ENCODE data around the gene DRD1. TPM values are rescaled to one million over a fixed set of nuclear protein-coding genes. Genes with fewer than 3 reads are reported as not detected.

DRD1 gene
- total and polyA plus RNA-seq, 2 experiments from 2014 or later = 0.11 to 0.14 TPM

DNA sequence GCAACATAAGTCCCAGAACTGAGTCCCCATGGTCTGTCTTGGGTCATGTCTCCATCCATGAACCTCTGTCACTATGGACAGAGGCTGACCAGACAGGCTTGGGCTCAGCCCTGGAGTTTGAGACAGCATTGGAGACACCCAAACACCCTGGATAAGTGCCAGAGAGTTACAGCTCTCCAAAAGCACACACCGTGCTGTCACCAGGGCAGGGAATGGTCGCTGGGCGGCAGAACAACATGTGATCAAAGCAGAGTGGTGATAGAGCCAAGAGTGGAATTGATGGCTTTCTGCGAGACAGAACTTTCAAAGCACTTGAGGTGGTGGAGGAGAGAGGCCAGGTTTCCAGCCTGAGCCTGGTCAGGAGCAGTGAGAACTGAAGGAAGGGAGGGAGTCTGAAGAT is 50.1 kb downstream of the DRD1 start:
- TF ChIP-seq CREB1 (CRISPR knock-in tag; IDR thresholded peaks at IDR 0.05; ENCODE audit: low read depth) (no peak), EZH2 (IDR thresholded peaks at IDR 0.05; ENCODE audit: low read depth, unreplicated experiment) (no peak), ZNF331 (CRISPR knock-in tag; IDR thresholded peaks at IDR 0.05; ENCODE audit: low read depth) (no peak), NANOG (IDR thresholded peaks at IDR 0.05; ENCODE audit: borderline replicate concordance) (no peak), STAT1 (IDR thresholded peaks at IDR 0.05; ENCODE audit: unreplicated experiment) (no peak), POLR2AphosphoS5 (IDR thresholded peaks at IDR 0.05; ENCODE audit: low read depth) (no peak)
- TF ChIP-seq, protein P1, sequence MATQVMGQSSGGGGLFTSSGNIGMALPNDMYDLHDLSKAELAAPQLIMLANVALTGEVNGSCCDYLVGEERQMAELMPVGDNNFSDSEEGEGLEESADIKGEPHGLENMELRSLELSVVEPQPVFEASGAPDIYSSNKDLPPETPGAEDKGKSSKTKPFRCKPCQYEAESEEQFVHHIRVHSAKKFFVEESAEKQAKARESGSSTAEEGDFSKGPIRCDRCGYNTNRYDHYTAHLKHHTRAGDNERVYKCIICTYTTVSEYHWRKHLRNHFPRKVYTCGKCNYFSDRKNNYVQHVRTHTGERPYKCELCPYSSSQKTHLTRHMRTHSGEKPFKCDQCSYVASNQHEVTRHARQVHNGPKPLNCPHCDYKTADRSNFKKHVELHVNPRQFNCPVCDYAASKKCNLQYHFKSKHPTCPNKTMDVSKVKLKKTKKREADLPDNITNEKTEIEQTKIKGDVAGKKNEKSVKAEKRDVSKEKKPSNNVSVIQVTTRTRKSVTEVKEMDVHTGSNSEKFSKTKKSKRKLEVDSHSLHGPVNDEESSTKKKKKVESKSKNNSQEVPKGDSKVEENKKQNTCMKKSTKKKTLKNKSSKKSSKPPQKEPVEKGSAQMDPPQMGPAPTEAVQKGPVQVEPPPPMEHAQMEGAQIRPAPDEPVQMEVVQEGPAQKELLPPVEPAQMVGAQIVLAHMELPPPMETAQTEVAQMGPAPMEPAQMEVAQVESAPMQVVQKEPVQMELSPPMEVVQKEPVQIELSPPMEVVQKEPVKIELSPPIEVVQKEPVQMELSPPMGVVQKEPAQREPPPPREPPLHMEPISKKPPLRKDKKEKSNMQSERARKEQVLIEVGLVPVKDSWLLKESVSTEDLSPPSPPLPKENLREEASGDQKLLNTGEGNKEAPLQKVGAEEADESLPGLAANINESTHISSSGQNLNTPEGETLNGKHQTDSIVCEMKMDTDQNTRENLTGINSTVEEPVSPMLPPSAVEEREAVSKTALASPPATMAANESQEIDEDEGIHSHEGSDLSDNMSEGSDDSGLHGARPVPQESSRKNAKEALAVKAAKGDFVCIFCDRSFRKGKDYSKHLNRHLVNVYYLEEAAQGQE (IDR thresholded peaks at IDR 0.05; ENCODE audit: unreplicated experiment) = no peak
- TF ChIP-seq, protein P2, sequence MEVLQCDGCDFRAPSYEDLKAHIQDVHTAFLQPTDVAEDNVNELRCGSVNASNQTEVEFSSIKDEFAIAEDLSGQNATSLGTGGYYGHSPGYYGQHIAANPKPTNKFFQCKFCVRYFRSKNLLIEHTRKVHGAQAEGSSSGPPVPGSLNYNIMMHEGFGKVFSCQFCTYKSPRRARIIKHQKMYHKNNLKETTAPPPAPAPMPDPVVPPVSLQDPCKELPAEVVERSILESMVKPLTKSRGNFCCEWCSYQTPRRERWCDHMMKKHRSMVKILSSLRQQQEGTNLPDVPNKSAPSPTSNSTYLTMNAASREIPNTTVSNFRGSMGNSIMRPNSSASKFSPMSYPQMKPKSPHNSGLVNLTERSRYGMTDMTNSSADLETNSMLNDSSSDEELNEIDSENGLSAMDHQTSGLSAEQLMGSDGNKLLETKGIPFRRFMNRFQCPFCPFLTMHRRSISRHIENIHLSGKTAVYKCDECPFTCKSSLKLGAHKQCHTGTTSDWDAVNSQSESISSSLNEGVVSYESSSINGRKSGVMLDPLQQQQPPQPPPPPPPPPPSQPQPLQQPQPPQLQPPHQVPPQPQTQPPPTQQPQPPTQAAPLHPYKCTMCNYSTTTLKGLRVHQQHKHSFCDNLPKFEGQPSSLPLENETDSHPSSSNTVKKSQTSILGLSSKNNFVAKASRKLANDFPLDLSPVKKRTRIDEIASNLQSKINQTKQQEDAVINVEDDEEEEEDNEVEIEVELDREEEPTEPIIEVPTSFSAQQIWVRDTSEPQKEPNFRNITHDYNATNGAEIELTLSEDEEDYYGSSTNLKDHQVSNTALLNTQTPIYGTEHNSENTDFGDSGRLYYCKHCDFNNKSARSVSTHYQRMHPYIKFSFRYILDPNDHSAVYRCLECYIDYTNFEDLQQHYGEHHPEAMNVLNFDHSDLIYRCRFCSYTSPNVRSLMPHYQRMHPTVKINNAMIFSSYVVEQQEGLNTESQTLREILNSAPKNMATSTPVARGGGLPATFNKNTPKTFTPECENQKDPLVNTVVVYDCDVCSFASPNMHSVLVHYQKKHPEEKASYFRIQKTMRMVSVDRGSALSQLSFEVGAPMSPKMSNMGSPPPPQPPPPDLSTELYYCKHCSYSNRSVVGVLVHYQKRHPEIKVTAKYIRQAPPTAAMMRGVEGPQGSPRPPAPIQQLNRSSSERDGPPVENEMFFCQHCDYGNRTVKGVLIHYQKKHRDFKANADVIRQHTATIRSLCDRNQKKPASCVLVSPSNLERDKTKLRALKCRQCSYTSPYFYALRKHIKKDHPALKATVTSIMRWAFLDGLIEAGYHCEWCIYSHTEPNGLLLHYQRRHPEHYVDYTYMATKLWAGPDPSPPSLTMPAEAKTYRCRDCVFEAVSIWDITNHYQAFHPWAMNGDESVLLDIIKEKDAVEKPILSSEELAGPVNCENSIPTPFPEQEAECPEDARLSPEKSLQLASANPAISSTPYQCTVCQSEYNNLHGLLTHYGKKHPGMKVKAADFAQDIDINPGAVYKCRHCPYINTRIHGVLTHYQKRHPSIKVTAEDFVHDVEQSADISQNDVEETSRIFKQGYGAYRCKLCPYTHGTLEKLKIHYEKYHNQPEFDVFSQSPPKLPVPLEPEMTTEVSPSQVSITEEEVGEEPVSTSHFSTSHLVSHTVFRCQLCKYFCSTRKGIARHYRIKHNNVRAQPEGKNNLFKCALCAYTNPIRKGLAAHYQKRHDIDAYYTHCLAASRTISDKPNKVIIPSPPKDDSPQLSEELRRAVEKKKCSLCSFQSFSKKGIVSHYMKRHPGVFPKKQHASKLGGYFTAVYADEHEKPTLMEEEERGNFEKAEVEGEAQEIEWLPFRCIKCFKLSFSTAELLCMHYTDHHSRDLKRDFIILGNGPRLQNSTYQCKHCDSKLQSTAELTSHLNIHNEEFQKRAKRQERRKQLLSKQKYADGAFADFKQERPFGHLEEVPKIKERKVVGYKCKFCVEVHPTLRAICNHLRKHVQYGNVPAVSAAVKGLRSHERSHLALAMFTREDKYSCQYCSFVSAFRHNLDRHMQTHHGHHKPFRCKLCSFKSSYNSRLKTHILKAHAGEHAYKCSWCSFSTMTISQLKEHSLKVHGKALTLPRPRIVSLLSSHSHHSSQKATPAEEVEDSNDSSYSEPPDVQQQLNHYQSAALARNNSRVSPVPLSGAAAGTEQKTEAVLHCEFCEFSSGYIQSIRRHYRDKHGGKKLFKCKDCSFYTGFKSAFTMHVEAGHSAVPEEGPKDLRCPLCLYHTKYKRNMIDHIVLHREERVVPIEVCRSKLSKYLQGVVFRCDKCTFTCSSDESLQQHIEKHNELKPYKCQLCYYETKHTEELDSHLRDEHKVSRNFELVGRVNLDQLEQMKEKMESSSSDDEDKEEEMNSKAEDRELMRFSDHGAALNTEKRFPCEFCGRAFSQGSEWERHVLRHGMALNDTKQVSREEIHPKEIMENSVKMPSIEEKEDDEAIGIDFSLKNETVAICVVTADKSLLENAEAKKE (CRISPR knock-in tag; IDR thresholded peaks at IDR 0.05) = no peak
- TF ChIP-seq, protein P3, sequence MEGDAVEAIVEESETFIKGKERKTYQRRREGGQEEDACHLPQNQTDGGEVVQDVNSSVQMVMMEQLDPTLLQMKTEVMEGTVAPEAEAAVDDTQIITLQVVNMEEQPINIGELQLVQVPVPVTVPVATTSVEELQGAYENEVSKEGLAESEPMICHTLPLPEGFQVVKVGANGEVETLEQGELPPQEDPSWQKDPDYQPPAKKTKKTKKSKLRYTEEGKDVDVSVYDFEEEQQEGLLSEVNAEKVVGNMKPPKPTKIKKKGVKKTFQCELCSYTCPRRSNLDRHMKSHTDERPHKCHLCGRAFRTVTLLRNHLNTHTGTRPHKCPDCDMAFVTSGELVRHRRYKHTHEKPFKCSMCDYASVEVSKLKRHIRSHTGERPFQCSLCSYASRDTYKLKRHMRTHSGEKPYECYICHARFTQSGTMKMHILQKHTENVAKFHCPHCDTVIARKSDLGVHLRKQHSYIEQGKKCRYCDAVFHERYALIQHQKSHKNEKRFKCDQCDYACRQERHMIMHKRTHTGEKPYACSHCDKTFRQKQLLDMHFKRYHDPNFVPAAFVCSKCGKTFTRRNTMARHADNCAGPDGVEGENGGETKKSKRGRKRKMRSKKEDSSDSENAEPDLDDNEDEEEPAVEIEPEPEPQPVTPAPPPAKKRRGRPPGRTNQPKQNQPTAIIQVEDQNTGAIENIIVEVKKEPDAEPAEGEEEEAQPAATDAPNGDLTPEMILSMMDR (conservative IDR thresholded peaks at IDR 0.05; ENCODE audit: low read depth in 2 of 2) = no peak
- Histone ChIP-seq H3K9me2 (ENCODE audit: insufficient read depth) (0 out of 2 replicates have a peak, but pooled peaks cover 7% of the 10 kb centered on the region), H3K4me3 (no peak overlapping the region), H3K4me2 (no peak overlapping the region), H3K4me1 (ENCODE audit: insufficient read depth) (no peaks in the 10 kb centered on the region), H3K27me3 (ENCODE audit: insufficient read depth) (no peaks in the 10 kb centered on the region), H3F3A (replicated peaks; ENCODE audit: low read depth) (no peaks in the 10 kb centered on the region), H3K36me3 (ENCODE audit: insufficient read depth) (no peaks in the 10 kb centered on the region), H3K27ac (ENCODE audit: low read depth) (no peak overlapping the region), H3K79me2 (replicated peaks; ENCODE audit: insufficient read depth) (no peaks in the 10 kb centered on the region), H4K20me1 (replicated peaks; ENCODE audit: insufficient read depth) (no peaks in the 10 kb centered on the region), H2AFZ (no peak overlapping the region)
- H3K4me1 Mint-ChIP-seq = peaks cover 5% of the 10 kb centered on the region; the same call in 2 of the 3 replicates
- peaks cover 11% of the 10 kb centered on the region for H3K36me3 Mint-ChIP-seq (ENCODE audit: low read depth)
- no peak for DNase-seq (ENCODE audit: low spot score)
- H3K27ac Mint-ChIP-seq = no peak overlapping the region
- H3K9me3 Mint-ChIP-seq = peaks cover 16% of the 10 kb centered on the region
- no peak for ATAC-seq
- no peak overlapping the region for H3K4me3 Mint-ChIP-seq
- H3K27me3 Mint-ChIP-seq (ENCODE audit: insufficient read depth, low read depth, poor library complexity) = peaks cover 7% of the 10 kb centered on the region
